K562 (cell line): ENCODE measurements around the gene LCTL. TPM values are rescaled to one million over a fixed set of nuclear protein-coding genes. Genes with fewer than 3 reads are reported as not detected.

Source experiments
- CBX8 ChIP-seq: fragments of 200-600 bp; sonication (generic); IDR thresholded peaks from 2 replicates; pipeline ENCODE4 v1.6.1; 2012; ENCODE audit warnings: borderline replicate concordance, mixed run types, low read depth, mild to moderate bottlenecking, moderate library complexity, mixed read lengths, low read length, control low read depth, inconsistent platforms; ENCODE audit not compliant: poor library complexity, severe bottlenecking; ENCODE audit errors: extremely low read depth
- ELF4 ChIP-seq: fragments of 450-650 bp; formaldehyde crosslinking; IDR thresholded peaks from 2 replicates; pipeline ENCODE4 v1.4.0; 2022; ENCODE audit warnings: missing genetic modification characterization
- ILK ChIP-seq: fragments of 450-650 bp; IDR thresholded peaks from 2 replicates; pipeline ENCODE4 v1.6.1; 2016; ENCODE audit warnings: missing genetic modification characterization, low read depth, mild to moderate bottlenecking, missing compliant biosample characterization, moderate library complexity, borderline replicate concordance
- LCOR ChIP-seq: sonication (generic); formaldehyde crosslinking; IDR thresholded peaks from 2 replicates; pipeline ENCODE4 v1.8.0; 2022; ENCODE audit warnings: mild to moderate bottlenecking, missing genetic modification reagents
- PML ChIP-seq: IDR thresholded peaks from 2 replicates; pipeline ENCODE4 v1.6.1; 2012; ENCODE audit warnings: low read length, inconsistent platforms
- POLR2AphosphoS2 ChIP-seq: IDR thresholded peaks from 2 replicates; pipeline ENCODE4 v1.6.1; 2012; ENCODE audit warnings: low read length, improper control_type of control experiment
- U2AF1 ChIP-seq: fragments of 200-400 bp; formaldehyde crosslinking; optimal IDR thresholded peaks from 2 replicates; pipeline ENCODE3; 2017; ENCODE audit warnings: mild to moderate bottlenecking, low read depth, low read length, moderate library complexity
- ZBTB1 ChIP-seq: sonication (generic); formaldehyde crosslinking; IDR thresholded peaks from 2 replicates; pipeline ENCODE4 v1.8.1; 2023; ENCODE audit warnings: missing genetic modification reagents, low read depth, mild to moderate bottlenecking, borderline replicate concordance
- ZFP1 ChIP-seq: fragments of 450-650 bp; formaldehyde crosslinking; IDR thresholded peaks from 2 replicates; pipeline ENCODE4 v1.4.0; 2020; ENCODE audit warnings: mild to moderate bottlenecking, mixed read lengths
- ZNF785 ChIP-seq: fragments of 250-450 bp; sonication (Bioruptor Pico); IDR thresholded peaks from 2 replicates; pipeline ENCODE4 v1.4.0; 2020; ENCODE audit warnings: mild to moderate bottlenecking
- polyA plus RNA-seq, 8 experiments: library from polyadenylated mRNA; depleted of rRNA in 4 of 8; stranded (reverse) in 5 of 8; unstranded in 3 of 8; fragments of >200 nt; fragmentation: Nextera tagmentation in 2 of 8; fragmentation: Illumina TruSeq in 1 of 8; extraction: Ambion mirVana in 2 of 8; extraction: Trizol in 1 of 8; gene quantifications; 2 replicates each; pipeline versions ENCODE4 v1.2.1 to v1.2.3, GENCODE V29; 2011 to 2014; ENCODE audit warnings: inconsistent platforms in 1 of 8, missing spikeins in 1 of 8
- total RNA-seq, 7 experiments: library from RNA; depleted of rRNA in 6 of 7; stranded (reverse); fragments of >200 nt in 6 of 7; fragmentation: Illumina TruSeq in 2 of 7; extraction: Trizol in 2 of 7; gene quantifications; 2 replicates each; pipeline versions ENCODE4 v1.2.1 to v1.2.3, GENCODE V29; 2011 to 2021; ENCODE audit warnings: low replicate concordance in 1 of 7
- TF ChIP-seq, protein P1 (sequence below), 2 experiments: fragments of 450-650 bp in 1 of 2; sonication (generic) in 1 of 2; formaldehyde crosslinking in 1 of 2; IDR thresholded peaks; 2 replicates each; pipeline versions ENCODE4 v1.7.1 to v1.9.0; 2016 to 2022; ENCODE audit warnings: inconsistent platforms in 1 of 2, mild to moderate bottlenecking in 1 of 2, missing genetic modification reagents in 1 of 2
- TF ChIP-seq, protein P2 (sequence below): fragments of 250-450 bp; sonication (Bioruptor Pico); IDR thresholded peaks from 2 replicates; pipeline ENCODE4 v1.4.0; 2020; ENCODE audit warnings: borderline replicate concordance

The LCTL gene
- total and polyA plus RNA-seq, 9 of the 15 experiments (the other 6 are each of a cell fraction or from before 2014, with no cell fraction given), result 0.08 to 0.31 (median 0.17) TPM; not detected in 6

GRCh38 chr15:66504563-66505429, 61.0 kb downstream of the LCTL start, which contains the start of the genes RPL4 and ZWILCH (continued):
- TF ChIP-seq, protein P1, sequence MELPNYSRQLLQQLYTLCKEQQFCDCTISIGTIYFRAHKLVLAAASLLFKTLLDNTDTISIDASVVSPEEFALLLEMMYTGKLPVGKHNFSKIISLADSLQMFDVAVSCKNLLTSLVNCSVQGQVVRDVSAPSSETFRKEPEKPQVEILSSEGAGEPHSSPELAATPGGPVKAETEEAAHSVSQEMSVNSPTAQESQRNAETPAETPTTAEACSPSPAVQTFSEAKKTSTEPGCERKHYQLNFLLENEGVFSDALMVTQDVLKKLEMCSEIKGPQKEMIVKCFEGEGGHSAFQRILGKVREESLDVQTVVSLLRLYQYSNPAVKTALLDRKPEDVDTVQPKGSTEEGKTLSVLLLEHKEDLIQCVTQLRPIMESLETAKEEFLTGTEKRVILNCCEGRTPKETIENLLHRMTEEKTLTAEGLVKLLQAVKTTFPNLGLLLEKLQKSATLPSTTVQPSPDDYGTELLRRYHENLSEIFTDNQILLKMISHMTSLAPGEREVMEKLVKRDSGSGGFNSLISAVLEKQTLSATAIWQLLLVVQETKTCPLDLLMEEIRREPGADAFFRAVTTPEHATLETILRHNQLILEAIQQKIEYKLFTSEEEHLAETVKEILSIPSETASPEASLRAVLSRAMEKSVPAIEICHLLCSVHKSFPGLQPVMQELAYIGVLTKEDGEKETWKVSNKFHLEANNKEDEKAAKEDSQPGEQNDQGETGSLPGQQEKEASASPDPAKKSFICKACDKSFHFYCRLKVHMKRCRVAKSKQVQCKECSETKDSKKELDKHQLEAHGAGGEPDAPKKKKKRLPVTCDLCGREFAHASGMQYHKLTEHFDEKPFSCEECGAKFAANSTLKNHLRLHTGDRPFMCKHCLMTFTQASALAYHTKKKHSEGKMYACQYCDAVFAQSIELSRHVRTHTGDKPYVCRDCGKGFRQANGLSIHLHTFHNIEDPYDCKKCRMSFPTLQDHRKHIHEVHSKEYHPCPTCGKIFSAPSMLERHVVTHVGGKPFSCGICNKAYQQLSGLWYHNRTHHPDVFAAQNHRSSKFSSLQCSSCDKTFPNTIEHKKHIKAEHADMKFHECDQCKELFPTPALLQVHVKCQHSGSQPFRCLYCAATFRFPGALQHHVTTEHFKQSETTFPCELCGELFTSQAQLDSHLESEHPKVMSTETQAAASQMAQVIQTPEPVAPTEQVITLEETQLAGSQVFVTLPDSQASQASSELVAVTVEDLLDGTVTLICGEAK (IDR thresholded peaks at IDR 0.05), result peak; percentile 99
- TF ChIP-seq, protein P1 (CRISPR knock-in tag; IDR thresholded peaks at IDR 0.05), result no peak
- TF ChIP-seq LCOR (no peak; the same call in 1 of the 2 replicates), ELF4 (CRISPR knock-in tag) (0 out of 2 replicates have a peak, but pooled peaks have one; percentile 14), U2AF1 (no peak), ZNF785 (CRISPR knock-in tag) (no peak), ILK (tag) (no peak), CBX8 (no peak), ZFP1 (CRISPR knock-in tag) (no peak), POLR2AphosphoS2 (peak; percentile 71; the same call in 1 of the 2 replicates), ZBTB1 (CRISPR knock-in tag) (no peak), PML (peak; percentile 91)
- TF ChIP-seq, protein P2, sequence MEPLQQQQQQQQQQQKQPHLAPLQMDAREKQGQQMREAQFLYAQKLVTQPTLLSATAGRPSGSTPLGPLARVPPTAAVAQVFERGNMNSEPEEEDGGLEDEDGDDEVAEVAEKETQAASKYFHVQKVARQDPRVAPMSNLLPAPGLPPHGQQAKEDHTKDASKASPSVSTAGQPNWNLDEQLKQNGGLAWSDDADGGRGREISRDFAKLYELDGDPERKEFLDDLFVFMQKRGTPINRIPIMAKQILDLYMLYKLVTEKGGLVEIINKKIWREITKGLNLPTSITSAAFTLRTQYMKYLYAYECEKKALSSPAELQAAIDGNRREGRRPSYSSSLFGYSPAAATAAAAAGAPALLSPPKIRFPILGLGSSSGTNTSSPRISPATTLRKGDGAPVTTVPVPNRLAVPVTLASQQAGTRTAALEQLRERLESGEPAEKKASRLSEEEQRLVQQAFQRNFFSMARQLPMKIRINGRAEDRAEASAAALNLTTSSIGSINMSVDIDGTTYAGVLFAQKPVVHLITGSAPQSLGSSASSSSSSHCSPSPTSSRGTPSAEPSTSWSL, result 0 out of 2 replicates have a peak, but pooled peaks have one; percentile 9
